Measurements from ENCODE around the gene ENO3. TPM values are rescaled to one million over a fixed set of nuclear protein-coding genes. Genes with fewer than 3 reads are reported as not detected.

Gene ENO3
- polyA plus RNA-seq, 6 donors from 2014 or later: 0.79 to 3.2 (median 1.2) TPM; not detected in 1

DNA sequence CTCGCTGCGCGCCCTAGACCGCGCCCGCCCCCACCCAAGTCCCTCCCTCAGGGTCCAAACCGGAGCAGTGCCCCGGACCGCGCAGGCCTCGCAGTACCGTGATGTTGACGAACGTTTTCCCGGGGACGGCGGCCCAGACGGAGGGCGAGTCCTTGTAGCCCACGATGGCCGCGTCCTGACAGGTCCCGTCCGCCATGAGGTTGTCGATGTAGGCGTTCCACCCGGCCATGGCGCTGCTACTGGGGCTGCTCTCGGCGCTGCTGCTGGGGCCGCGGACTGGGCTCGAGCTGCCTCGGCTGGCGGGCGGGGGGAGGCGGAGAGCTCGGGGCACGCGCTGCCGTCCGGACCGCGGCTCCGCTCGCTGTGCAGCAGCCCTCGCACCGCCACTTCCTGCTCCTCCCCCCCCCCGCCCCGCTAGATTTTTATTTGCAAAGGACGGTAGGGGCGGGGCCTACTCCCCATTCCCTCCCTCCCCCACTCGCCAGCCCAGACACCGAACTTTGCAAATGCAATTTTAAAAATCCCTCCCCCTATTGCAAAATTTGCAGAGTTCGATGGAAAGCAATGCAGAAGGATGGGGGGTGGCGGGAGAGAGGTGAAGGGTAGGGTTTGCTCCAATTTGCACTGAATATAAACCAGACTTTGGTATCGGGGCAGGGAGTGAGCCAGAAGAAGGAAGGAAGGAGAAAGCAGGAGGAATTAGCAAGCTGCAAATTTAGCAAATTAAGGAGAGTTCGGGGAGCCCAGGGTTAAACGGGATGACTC, 2.6 kb upstream of the ENO3 start, which contains the start of gene PFN1:
Gene PFN1 (minus strand): TSS at position 365 of the 765 bp plus-strand sequence. CDS start 136 bp downstream, at position 229.
- ATAC-seq (ENCODE audit: low read depth in 2 of 2): peak; percentile 45 to 52
- peak within 1 kb of the TSS; percentile 98 to 100 (median 98) for H3K27ac Mint-ChIP-seq
- no peaks in the 10 kb centered on the region for H3K27me3 Mint-ChIP-seq
- H3K36me3 Mint-ChIP-seq: peaks cover 14 to 28% of the 10 kb centered on the region in 2 donors
- peak; percentile 88 for DNase-seq
- no peaks in the 10 kb centered on the region for H3K9me3 Mint-ChIP-seq
- peak within 1 kb of the TSS; percentile 97 to 100 (median 99) for H3K4me3 Mint-ChIP-seq
- H3K4me1 Mint-ChIP-seq: peaks cover 47 to 51% (median 50%) of the 10 kb centered on the region in 3 donors

DNA sequence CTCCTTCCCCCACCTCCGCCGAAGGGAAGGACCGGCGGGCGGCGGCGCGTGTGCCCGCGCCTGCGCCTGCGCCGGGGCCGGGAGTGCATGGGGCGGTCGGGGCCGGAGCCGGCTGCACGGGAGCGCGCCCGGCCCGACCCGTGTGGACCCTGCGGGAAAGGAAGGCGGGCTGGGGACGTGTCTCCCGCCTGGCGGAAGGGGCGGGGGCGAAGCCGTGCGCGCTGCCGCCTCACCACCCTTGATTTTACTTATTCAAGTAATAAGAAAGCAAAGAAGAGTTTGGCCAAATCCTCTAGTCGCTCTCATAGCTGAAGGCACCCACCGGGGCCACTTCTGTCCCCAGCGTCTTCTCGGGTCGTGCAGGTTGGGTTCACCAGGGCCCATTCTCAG, 2.0 kb upstream of the ENO3 start:
- Mint-ChIP-seq H3K4me1 (peaks cover 44 to 48% (median 44%) of the 10 kb centered on the region in 3 donors), H3K27ac (peak overlapping the region; percentile 98 to 100 (median 98)), H3K27me3 (no peaks in the 10 kb centered on the region), H3K9me3 (no peaks in the 10 kb centered on the region), H3K4me3 (peak overlapping the region; percentile 97 to 100 (median 99)), H3K36me3 (peaks cover 14 to 27% of the 10 kb centered on the region in 2 donors)
- ATAC-seq (ENCODE audit: low read depth in 2 of 2) (peak; percentile 56 to 57), DNase-seq (peak; percentile 78)

DNA sequence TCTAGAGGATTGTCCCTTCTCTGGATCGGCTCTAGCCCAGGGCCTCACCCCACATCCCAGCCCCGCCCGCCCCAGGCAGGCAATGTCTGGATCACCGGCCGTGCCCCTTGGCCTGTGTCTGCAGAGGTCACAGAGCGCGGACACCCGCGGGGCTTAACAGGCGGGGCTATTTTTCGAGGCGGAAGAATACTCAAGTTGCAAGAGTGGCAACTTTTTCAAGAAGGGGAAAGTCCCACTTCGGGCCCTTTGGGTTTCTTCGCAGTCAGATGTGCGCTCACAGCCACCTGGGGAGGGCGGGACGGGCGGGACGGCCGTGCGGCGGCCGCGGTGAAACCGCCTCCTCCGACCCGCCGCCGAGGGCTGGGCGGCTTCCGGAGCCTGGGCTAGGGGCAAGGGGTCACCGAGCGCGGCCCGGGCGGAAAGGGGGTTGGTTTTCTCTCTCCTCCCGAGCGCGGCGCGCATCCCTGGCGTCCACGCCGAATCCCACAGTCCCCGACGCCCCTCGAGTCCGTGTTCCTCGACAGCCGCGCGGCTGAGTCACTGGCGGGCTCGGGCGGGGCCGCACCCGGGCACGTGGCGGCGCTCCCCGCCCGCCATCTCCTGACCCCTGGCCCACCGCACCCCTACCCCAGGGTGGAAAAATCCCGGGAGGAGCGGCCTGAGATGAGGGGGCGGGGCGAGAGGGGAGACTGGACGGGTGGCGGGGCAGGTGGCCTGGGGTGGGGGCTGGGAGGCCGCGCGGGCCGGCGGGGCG, 1.4 kb upstream of the ENO3 start:
- Mint-ChIP-seq H3K4me1 (peaks cover 38 to 43% (median 39%) of the 10 kb centered on the region in 3 donors), H3K36me3 (peaks cover 14 to 21% of the 10 kb centered on the region in 2 donors), H3K27ac (peak overlapping the region; percentile 83 to 98 (median 92)), H3K4me3 (peak overlapping the region; percentile 85 to 100 (median 99)), H3K27me3 (no peaks in the 10 kb centered on the region), H3K9me3 (no peaks in the 10 kb centered on the region)
- peak; percentile 64 to 65 for ATAC-seq (ENCODE audit: low read depth in 2 of 2)
- peak; percentile 85 for DNase-seq

DNA sequence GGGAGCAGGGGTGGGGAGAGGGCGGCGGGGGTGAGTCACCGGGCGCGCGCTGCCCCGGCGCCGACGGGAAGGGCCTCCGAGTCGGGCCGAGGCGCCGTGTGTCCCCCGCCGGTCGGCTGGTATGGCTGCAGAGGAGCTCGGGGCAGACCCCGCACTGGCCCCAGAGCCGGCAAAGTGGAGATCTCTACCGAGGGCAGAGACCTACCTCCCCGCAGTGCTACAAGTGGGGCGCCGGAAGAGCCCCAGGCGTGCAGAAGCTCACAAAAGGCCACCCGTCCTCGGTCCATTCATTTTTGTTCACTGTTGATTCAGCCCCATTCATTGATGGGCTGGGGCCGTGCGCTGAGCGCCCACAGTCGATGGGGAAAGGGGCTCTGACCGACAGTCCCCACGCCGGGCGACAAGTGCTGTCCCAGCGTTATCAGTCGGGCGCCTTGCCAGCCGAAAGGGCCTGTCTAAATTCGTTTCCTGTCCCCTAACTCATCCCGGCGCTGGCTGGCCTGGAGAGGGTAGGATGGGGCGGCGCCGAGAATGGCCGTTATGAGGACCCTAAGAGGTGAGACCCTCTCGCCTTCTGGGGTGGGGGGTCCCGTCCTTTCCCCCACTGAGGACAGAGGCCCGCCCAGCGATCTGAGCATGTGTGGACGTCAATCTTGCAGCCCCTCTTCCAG, 709 bp upstream of the ENO3 start:
- Mint-ChIP-seq H3K27me3 (no peaks in the 10 kb centered on the region), H3K4me1 (peaks cover 31 to 35% (median 32%) of the 10 kb centered on the region in 3 donors), H3K27ac (peak overlapping the region; percentile 24 to 98 (median 83)), H3K9me3 (no peaks in the 10 kb centered on the region), H3K36me3 (peaks cover 12 to 18% of the 10 kb centered on the region in 2 donors), H3K4me3 (peak overlapping the region; percentile 66 to 99 (median 86))
- DNase-seq (no peak), ATAC-seq (ENCODE audit: low read depth in 2 of 2) (peak in 1 of 2 donors; percentile 4)

DNA sequence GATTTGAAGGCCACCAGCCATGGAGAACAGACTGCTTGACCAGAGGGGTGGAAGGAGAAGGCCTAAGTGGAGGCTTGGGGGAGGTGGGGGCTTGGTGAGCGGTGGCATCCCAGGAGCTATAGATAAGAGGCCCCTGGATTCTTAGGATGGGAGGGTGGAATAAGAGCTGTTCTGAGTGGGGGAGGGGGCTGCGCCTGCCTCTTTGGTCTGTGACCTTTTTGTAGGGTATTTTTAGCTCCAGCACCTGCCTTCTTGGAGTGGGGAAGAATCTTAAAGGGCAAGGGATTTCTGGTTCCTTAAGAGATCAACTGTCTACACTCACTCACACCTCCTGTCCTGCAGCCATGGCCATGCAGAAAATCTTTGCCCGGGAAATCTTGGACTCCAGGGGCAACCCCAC, 567 bp downstream of the ENO3 start:
- Mint-ChIP-seq H3K36me3 (peaks cover 4 to 8% of the 10 kb centered on the region in 2 donors), H3K4me3 (peak overlapping the region in 6 of 8 donors; percentile 2 to 99 (median 80)), H3K27ac (peak overlapping the region in 4 of 6 donors; percentile 31 to 73 (median 57)), H3K27me3 (no peaks in the 10 kb centered on the region), H3K9me3 (no peaks in the 10 kb centered on the region), H3K4me1 (peaks cover 24 to 27% (median 24%) of the 10 kb centered on the region in 3 donors)
- ATAC-seq (ENCODE audit: low read depth in 2 of 2) (no peak), DNase-seq (no peak)

DNA sequence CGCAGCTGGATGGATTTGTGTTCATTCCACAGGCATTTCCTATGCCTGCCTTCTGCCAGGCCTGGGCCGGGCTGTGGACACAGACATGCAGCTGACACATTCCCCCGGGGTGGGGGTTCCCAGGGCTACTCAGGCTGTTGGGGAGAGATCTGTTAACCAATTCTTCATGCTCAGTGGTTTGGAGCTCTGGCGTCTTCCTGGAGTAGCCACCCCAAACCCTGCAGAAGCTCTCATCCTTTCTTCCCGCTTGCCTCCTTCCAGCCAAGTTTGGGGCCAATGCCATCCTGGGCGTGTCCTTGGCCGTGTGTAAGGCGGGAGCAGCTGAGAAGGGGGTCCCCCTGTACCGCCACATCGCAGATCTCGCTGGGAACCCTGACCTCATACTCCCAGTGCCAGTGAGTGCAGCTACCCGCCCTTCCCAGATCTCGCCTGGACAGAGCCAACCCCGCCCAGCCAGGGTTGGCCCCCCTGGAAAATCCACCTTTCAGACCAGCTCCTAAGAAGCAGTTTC, 2.6 kb downstream of the ENO3 start:
- Mint-ChIP-seq H3K4me3 (peak overlapping the region in 1 of 8 donors; percentile 83), H3K27me3 (no peaks in the 10 kb centered on the region), H3K4me1 (peaks cover 15 to 27% (median 23%) of the 10 kb centered on the region in 3 donors), H3K27ac (no peak overlapping the region), H3K9me3 (no peaks in the 10 kb centered on the region), H3K36me3 (no peaks in the 10 kb centered on the region)
- ATAC-seq (ENCODE audit: low read depth in 2 of 2): no peak
- no peak for DNase-seq

DNA sequence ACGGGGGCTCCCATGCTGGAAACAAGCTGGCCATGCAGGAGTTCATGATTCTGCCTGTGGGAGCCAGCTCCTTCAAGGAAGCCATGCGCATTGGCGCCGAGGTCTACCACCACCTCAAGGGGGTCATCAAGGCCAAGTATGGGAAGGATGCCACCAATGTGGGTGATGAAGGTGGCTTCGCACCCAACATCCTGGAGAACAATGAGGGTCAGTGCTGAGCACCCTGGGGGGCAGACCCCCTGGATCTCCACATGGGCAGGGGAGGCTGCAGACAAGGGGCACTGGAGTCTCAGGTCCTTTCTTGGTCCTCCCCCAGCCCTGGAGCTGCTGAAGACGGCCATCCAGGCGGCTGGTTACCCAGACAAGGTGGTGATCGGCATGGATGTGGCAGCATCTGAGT, 4.2 kb downstream of the ENO3 start:
- peaks cover 0 to 10% of the 10 kb centered on the region in 2 donors for H3K36me3 Mint-ChIP-seq
- no peak for DNase-seq
- peaks cover 22 to 25% (median 25%) of the 10 kb centered on the region in 3 donors for H3K4me1 Mint-ChIP-seq
- no peak for ATAC-seq (ENCODE audit: low read depth in 2 of 2)
- no peaks in the 10 kb centered on the region for H3K9me3 Mint-ChIP-seq
- no peaks in the 10 kb centered on the region for H3K27me3 Mint-ChIP-seq
- no peak overlapping the region for H3K4me3 Mint-ChIP-seq
- H3K27ac Mint-ChIP-seq: no peak overlapping the region

DNA sequence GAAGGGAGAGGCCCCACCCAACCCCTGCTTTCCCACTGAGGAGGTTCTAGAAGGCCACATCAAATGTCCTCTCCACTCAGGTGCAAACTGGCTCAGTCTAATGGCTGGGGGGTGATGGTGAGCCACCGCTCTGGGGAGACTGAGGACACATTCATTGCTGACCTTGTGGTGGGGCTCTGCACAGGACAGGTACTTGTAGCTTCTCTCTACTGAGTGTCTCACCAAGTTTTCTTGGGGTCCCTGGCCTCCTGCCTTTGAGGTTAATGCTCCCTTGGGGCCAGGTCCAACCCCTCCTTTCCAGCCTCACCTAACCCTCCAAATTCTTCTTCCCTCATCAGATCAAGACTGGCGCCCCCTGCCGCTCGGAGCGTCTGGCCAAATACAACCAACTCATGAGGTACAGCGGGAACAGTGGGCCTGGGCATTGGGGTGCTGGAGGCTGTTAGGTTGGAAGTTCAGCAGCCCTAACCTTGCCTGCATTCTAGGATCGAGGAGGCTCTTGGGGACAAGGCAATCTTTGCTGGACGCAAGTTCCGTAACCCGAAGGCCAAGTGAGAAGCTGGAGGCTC, 5.7 kb downstream of the ENO3 start:
- Mint-ChIP-seq H3K4me3 (peak overlapping the region in 2 of 8 donors; percentile 8 to 76), H3K27me3 (no peaks in the 10 kb centered on the region), H3K27ac (peak overlapping the region in 1 of 6 donors; percentile 24), H3K9me3 (no peaks in the 10 kb centered on the region), H3K4me1 (peaks cover 11 to 18% (median 17%) of the 10 kb centered on the region in 3 donors), H3K36me3 (peaks cover 6 to 19% of the 10 kb centered on the region in 2 donors)
- ATAC-seq (ENCODE audit: low read depth in 2 of 2): no peak
- DNase-seq: no peak

DNA sequence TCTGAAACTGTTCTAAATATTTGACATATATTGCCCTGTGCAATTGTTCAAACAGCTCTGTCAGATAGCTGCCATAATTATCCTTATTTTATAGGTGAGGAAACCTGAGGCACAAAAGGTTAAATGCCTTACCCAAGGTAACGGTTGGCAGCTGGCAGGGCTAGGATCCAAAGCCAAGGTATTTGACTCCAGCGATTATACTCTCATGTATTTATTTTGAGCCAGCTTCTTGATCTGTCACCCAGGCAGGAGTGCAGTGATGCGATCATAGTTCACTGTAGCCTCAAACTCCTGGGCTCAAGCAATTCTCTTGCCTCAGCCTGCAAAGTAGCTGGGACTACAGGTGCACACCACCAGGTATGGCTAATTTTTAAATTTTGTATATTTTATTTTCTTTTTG, 7.2 kb downstream of the ENO3 start:
- Mint-ChIP-seq H3K4me3 (no peak overlapping the region), H3K27ac (peak overlapping the region in 1 of 6 donors; percentile 24), H3K9me3 (no peaks in the 10 kb centered on the region), H3K4me1 (peaks cover 11 to 19% (median 17%) of the 10 kb centered on the region in 3 donors), H3K36me3 (peaks cover 6 to 19% of the 10 kb centered on the region in 2 donors), H3K27me3 (no peaks in the 10 kb centered on the region)
- no peak for ATAC-seq (ENCODE audit: low read depth in 2 of 2)
- DNase-seq: no peak

DNA sequence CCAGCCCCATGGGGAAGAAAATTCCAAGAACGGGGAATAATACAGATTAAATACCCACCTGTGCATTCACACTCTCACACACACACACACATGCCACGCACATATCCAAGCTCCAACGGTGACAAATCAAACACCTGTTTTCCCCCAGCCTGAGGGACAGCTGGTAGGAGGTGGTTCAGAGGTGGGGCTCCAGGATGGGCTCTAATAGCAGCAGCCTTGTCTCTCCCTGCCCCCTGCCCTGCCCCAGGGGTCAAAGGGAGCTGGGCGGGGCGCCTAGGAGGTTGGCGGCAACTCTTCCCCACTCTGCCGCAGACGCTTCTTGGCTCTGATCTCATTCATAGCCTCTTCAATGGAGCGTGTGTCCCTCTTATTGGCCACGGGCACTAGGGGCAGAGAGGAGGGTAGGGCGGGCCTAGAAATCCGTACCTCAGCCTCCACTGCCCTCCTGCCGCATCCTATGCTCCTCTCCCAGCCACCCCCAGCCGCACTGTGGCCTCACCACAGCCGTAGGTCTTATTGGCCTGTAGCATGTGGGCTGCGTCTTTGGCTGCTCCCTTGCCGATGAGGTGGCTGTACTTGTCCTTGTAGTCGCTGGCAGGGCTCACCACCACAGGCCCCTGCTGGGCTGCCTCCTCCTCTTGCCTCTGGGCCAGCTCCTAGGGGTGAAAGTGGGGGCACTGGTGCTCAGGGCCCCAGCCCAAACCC, 8.5 kb downstream of the ENO3 start:
- Mint-ChIP-seq H3K4me1 (peaks cover 11 to 20% (median 19%) of the 10 kb centered on the region in 3 donors), H3K27ac (peak overlapping the region in 1 of 6 donors; percentile 61), H3K9me3 (no peaks in the 10 kb centered on the region), H3K4me3 (peak overlapping the region in 1 of 8 donors; percentile 2), H3K27me3 (no peaks in the 10 kb centered on the region), H3K36me3 (peaks cover 6 to 19% of the 10 kb centered on the region in 2 donors)
- ATAC-seq (ENCODE audit: low read depth in 2 of 2) (no peak), DNase-seq (no peak)

DNA sequence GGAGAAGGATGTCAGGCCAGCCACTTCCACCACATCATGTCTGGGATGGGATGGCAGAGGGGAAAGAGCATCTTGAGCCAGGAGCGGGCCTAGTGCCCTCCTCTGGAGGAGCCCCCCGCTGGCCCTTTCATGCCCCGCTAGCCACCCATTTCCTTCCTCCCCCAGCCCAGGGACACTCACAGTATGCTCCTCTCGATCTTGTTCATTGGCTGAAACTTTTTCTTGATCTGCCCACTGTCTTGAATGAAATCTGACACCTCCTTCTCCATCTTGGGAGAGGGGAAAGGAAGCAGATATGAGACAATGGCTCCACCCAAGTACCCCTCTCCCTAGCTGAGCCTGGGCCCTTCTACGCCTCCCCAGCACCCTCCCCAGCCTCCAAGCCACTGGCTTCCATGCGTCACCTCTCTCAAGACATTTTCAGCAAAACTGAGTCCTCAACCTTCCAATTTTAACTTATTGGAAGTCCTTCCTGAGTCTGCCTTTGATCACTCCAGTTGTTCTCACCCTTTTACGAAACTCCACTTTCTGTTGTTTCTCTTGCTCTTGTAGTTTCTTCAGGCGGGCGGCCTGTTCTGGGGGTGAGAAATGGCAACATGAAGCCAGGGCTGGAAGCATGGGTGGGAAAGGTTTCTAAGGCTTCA, 9.5 kb downstream of the ENO3 start:
- ATAC-seq (ENCODE audit: low read depth in 2 of 2): no peak
- H3K27me3 Mint-ChIP-seq: no peaks in the 10 kb centered on the region
- H3K4me3 Mint-ChIP-seq: peak overlapping the region in 1 of 8 donors; percentile 29

More for the DNA sequence above, 9.5 kb downstream of the ENO3 start:
- H3K9me3 Mint-ChIP-seq: no peaks in the 10 kb centered on the region
- H3K27ac Mint-ChIP-seq: peak overlapping the region in 2 of 6 donors; percentile 11 to 59
- peaks cover 6 to 19% of the 10 kb centered on the region in 2 donors for H3K36me3 Mint-ChIP-seq
- no peak for DNase-seq
- H3K4me1 Mint-ChIP-seq: peaks cover 16 to 24% (median 24%) of the 10 kb centered on the region in 3 donors

All from naive B cell (primary cell).